Measurements from ENCODE around the gene EXOC1L.

DNA sequence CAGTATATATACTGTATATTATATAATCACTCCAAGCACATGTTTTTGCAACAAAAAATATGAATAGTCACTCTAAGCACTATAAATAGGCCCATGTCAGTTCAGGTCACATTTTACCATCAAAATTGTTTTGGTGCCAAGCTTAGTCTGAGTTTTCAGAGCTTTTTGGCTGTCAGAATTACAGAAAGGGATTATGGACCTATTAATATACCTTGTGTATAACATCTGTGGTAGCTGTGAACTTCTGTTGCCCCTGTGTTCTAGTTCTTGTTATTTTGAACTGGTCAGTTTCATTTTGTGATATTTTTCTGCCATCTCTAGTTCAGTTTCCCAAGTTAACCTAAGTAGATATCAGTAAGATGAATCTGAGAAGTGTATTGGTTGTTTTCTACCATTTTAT lies 56.8 kb downstream of the EXOC1L start:
- TF ChIP-seq POLR2A (IDR thresholded peaks at IDR 0.05; ENCODE audit: insufficient read depth in 1 of 2, low read depth in 2 of 2, low read length in 2 of 2) (no peak), YY1 (IDR thresholded peaks at IDR 0.05; ENCODE audit: insufficient read depth, insufficient replicate concordance, low read depth, low read length) (no peak), MYNN (CRISPR knock-in tag; IDR thresholded peaks at IDR 0.05; ENCODE audit: low read depth) (no peak), SRF (IDR thresholded peaks at IDR 0.05; ENCODE audit: low read depth, low read length) (no peak), TEAD2 (CRISPR knock-in tag; IDR thresholded peaks at IDR 0.05) (no peak), CTCF (CRISPR knock-in tag; IDR thresholded peaks at IDR 0.05) (no peak), KDM1A (CRISPR knock-in tag; IDR thresholded peaks at IDR 0.05) (no peak), HMGXB4 (CRISPR knock-in tag; IDR thresholded peaks at IDR 0.05; ENCODE audit: borderline replicate concordance in 1 of 2, low read depth in 1 of 2) (no peak), TCF7L2 (IDR thresholded peaks at IDR 0.05; ENCODE audit: low read depth, low read length) (no peak)

Data from HepG2 (cell line).